CD4-positive, alpha-beta T cell treated with Interferon alpha-2 for 1 hour (primary cell): ENCODE results near the gene MAGI1.
"Not testable (repeated sequence)": the region's sequence is repeated elsewhere in the genome, so short reads cannot be mapped to it uniquely, and the experiment has no call there.

ENCODE experiments used
- DNase-seq, 2 donors: peaks; one replicate each; pipeline ENCODE4 v3.0.0-alpha.2; 2020 to 2022

MAGI1 gene

DNA sequence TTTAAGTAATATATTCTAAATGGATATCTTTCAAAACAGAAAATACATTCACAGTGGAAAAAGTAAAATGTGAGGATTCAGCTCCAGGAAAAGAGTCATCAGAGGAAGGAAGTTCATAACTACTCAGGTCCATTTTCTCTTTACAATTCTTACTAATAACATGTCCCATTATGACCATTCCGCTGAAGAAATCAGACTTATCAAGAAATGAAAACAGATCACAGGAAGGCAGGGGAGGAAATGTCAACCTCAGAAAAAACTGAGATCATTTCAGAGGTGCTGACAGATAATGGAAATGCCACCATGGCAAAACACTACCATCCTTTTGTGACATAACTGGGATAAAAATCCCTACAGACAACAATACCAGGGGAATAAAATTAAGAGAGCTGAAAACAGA is 139.5 kb downstream of the MAGI1 start:
- DNase-seq = no peak

DNA sequence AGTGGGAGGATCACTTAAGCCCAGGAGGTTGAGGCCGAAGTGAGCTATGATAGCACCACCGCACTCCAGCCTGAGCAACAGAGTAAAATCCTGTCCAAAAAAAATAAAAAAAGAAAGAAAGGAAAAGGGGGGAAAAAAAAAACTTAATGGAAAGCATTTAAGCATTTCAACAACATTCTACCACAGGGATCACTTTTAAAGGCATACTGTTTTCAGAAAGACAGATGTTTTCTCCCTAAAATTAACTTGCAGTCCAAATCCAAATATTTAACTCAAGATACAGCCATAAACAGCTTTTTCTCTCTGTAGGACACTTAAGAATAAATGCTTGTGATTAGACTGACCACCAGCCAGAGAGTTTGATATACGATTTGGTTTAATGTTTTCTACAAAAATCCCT is 141.0 kb downstream of the MAGI1 start:
- DNase-seq = no peak

- DNase-seq = no peak
Measured at GRCh38 chr3:65896321-65896720, 142.4 kb downstream of the MAGI1 start.

DNA sequence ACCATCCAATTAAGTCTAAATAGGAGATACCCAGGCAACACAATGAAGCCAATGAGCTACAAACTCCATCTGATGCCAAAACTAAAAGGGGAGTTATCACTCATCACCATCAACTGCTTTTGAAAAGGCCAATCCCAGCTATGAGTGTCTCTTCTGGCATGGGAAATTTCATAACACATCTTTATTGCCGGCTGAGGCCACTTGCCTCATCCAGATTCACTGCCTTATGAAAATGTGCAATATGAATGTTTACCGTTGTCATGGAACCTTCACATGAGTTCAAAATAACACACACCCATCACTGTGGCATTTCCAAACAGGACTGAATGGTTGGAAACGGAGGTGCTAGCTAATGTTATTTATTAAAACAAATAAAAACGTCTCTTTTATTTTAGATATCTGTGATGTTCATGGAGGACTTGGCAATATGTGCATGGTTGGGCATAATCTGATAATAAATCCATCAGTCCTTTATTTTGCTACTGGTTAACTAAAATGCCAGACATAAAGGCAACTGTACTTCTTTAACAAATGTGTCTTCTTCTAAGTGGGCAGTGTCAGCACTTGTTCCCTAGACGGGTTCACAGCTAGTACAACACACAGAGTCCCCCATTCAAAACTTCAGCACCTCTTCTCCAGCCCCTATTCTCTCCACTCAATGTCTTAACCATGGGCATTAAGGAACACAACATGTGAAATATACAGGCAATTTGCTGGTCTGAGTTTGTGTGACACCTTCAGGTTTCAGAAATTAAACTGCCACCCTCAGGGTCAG is 143.9 kb downstream of the MAGI1 start:
- DNase-seq = no peak

DNA sequence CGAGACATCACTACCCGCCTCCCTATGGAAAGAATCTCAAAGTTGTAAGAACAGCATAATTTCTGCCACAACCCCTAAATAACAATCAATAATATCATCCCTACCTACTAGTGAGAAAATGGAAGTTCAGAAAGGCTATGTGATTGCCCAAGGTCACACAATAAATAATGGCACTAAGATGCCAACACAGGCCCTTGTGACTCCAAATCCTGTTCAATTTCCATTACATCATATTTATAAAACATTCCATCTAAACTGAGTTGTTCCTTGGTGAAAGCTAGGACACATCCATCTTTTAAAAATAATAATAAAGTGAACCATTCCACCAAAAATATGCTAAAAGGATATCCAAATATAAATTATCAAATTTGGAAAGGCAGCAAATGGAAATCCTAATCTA is 144.6 kb downstream of the MAGI1 start:
- no peak for DNase-seq

GRCh38 chr3:65893631-65894030 is 145.1 kb downstream of the MAGI1 start:
- DNase-seq = no peak

DNA sequence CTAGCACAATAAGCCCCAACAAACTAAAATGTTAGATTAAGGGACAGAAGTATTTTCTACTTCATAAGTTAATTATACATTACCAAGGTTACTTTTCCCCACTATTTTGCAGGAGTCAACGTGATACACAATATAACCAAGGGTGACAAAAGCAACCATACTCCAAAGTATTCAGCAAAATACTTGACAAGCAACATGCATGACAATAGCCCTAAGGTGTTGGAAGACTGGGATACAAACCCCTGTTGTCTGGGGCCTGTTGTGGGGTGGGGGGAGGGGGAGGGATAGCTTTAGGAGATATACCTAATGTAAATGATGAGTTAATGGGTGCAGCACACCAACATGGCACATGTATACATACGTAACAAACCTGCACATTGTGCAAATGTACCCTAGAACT is 147.2 kb downstream of the MAGI1 start:
- DNase-seq = not testable (repeated sequence)

DNA sequence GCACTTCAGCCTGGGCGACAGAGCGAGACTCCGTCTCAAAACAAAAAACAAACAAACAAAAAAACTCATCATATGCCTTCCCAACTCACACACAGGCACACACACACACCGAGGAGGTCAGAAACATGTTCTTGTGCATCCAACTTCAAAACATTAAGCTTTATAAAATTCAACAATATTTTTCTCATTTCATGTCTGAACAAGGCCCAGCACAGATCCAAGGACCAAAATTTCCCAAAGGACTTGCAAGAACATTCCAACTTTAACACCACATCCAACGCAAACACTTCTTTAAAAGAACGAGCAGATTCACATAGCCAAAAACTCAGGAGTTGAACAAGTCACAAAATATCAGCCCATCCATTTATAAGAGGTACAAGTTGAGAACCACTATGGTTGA is 148.4 kb downstream of the MAGI1 start:
- no peak for DNase-seq

DNA sequence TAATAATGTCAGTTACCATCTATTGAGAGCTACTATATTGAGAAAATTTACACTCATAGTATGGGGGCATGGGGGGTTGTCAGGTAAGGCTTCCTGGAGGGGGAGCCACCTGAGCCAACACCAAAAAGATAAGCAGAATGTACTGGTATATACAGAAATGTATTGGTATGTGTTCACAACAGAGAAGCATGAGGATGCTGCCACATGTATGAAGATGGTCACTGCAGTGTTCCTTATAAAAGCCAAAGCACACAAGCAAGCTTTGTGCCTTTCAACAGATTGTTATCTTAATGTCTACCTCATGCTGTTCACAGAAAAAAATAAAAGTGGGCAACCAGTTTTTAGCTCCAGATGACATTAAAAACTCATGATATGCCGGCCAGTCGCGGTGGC is 149.0 kb downstream of the MAGI1 start:
- no peak for DNase-seq

DNA sequence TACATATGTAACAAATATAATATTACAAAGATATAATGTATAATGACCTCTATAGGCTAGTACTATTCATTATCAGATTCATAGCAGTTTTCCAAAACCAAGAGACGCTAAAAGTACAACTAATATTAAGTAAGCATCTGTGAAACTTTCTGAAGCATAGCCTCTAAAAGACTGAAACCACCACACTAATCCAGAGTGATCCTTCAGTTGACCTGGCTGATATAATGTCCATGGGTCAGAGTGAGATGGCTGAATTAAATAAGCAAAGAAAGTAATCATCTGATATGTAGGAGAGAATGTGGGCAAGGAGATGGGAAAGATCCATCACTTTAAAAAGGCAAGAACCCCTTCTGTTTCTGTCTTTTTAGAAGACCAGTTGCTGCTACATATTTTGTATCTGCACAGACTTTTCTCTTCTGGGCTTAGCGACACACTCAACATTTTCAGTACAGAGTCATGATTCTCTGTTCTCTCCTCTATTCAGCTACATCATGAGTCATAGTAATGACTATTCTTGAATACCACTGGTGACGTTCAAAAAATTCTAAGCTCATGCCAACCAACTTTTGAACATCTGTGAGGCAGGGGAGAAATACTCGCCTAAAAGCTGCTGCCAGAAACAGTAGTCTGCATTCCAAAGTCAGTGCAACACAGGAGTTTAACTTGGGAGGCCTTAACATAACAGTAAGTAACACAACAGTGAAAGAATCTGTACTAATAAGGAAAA is 149.6 kb downstream of the MAGI1 start:
- DNase-seq = no peak

- no peak for DNase-seq
Measured at GRCh38 chr3:65888196-65888595, 150.5 kb downstream of the MAGI1 start.

DNA sequence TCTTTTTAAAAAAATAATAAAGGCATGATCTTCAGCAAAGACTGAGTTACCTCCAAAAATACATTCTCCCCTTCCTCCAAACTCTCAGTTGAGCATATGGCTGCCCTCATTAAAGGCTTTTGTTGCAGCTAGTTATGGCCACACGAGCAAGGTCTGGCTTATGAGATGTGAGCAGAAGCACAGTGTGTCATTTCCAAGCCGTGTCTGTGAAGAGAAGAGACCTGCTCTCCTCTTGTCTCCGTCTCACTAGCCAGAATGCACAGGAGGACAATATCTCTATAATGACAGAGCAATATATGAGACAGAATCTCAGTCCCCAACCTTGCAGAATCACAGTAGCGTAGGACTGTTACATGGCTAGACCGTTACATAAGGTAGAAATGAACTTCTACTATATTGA is 152.3 kb downstream of the MAGI1 start:
- no peak for DNase-seq

DNA sequence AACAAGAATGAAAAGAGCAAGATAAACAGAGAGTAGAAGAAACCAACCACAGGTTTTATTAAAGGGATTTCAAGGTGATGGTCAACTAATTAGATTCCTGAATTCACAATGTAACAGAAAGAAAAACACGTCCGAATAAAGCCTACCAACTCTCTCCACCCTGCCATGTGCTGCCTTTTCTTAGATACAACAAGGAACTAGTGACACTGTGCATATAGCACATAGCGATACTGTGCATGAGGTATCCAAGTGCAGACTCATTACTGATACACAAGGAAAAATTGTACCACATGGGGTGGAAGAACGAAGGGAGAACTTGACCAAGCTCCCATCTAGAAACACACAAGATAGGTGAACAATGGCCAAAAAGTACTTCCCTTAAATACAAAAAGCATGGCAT is 154.6 kb downstream of the MAGI1 start:
- DNase-seq = no peak

- DNase-seq = no peak
Measured at GRCh38 chr3:65883613-65884012, 155.1 kb downstream of the MAGI1 start.

DNA sequence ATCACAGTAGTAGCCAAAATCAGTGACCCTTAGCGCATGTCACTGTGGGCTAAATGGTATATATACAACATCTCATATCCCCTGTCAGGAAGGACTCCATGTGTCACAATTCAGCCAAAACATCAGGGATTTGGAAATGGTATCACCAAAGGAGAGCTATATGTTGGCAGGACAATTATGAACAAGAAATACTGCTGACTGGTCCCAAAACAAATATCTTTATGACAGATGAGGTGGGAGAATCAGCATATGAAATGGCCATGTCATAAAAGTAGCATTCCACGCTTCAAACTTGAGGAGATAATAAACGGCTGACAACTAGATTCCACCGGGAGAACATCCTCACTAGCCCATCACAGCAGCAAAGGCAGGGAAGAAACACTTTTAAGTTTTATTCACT is 158.4 kb downstream of the MAGI1 start:
- DNase-seq = no peak

DNA sequence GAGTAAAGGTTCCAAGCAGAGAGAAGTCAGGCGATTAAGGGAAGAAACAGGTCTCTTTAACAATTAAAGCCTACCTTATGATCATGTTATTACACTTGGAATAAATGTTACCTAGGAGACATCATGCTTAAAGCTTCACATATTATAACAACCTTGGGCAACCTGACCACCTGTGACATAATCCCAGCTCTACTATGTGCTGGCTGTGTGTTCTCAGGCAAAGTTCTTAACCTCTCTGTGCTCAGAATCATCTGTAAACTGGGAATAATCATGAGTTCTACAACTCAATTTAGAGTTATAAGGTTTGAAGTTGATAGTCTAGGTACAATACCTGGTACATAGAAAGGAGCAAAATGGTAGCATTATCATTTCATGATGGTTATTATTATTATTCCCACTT is 159.3 kb downstream of the MAGI1 start:
- no peak for DNase-seq

DNA sequence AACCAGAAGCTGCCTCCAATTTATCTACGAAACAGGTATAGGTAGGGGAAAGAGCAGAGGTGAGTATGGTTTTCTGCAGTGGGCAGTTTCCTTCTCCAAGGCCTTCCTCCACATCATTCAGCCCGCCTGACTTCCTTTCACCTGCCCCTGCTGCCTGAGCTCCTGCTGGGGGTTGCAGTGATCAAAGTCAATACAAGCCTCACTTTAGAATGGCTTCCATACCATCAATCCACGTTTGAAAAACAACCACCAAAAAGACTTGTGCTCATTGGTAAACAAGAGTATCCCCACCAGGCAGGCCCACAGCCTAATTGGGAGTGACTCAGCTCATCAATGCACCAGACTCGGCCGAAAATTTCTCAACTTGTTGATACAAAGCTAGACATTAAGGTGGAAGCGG is 159.9 kb downstream of the MAGI1 start:
- DNase-seq = no peak

- no peak for DNase-seq
Measured at GRCh38 chr3:65877160-65877559, 161.6 kb downstream of the MAGI1 start.

DNA sequence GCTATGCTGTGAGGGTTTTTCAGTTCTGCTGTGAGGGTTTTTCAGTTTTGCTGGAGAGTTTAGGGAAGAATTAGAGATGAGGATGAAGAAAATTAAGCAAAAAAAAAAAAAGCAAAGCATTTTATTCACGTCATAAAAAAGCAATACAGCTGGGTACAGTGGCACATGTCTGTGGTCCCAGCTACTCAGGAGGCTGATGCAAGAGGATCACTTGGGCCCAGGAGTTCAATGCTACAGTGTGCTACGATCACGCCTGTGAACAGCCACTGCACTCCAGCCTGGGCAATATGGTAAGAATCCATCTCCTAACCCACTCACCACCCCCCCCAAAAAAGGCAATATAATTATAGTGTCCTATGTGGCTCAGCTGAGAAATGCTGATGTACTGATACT is 162.7 kb downstream of the MAGI1 start:
- DNase-seq = no peak

DNA sequence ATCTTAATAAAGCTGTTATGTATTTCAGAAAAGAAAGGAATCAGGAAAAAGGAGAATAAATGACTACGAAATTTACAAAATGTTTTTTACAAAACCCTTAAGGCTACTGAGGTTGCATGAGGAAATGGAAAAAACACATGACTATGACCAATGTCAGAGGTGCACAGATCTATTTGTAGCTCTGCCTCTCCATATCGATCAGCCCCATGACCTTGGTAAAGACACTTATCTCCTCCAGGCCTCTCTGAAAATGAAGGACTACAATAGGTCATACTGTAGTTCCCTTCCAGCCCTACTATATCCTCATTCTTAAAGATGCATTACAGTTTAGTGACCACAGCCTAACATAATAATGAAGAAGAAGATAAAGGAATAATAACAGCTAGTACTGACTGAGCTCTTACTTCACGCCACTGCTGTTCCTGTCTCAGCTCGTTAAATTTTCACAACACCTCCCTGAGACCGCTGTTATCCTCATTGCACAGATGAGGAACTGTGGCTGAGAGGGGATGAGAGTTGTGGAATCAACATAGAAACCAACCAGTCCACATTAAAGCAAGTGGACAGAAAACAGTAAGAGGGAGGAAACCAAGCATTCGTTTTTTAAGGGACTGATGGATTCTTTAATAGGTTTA is 163.2 kb downstream of the MAGI1 start:
- no peak for DNase-seq

- DNase-seq = no peak
Measured at GRCh38 chr3:65873869-65874268, 164.8 kb downstream of the MAGI1 start.

DNA sequence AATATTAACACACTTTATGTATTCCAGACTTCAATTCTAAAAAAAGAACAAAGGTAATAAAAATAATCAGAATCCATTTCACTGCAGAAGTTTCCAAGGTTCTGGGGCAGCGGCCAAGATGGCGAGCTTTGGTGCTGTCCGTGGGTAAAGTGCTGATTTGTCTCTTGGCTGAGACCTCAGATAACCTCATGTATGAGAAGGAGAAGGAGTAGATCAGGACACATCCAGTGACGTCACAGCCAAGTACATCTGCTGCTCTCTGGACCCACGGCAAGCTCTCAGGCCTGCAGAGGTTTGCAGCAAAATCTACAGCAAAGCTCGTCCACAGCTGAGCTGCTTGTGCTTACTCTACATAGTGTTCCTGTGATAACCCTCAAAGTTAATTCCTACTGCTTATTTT is 165.7 kb downstream of the MAGI1 start:
- no peak for DNase-seq

- no peak for DNase-seq
Measured at GRCh38 chr3:65871305-65872141, 167.2 kb downstream of the MAGI1 start.
